Aorta (tissue), 5 donors: Measurements from ENCODE around the gene TES. TPM values are rescaled to one million over a fixed set of nuclear protein-coding genes. Genes with fewer than 3 reads are reported as not detected.

Experiments used
- ATAC-seq: fragments of 200-7000 bp; cut with Tn5 transposase; one replicate; pipeline ENCODE4 v1.9.1; 2022; ENCODE audit warnings: moderate library complexity; ENCODE audit not compliant: low FRiP score
- DNase-seq, 2 donors: peaks; one replicate each; pipeline ENCODE4 v3.0.0-alpha.2; 2020
- H3K27ac ChIP-seq, 2 donors: one replicate each; pipeline ENCODE4 v1.5.1; 2013; ENCODE audit warnings: low read length in 2 of 2, mild to moderate bottlenecking in 2 of 2, moderate library complexity in 2 of 2, control low read depth in 1 of 2, inconsistent platforms in 1 of 2, low read depth in 1 of 2
- H3K27me3 ChIP-seq, 2 donors: one replicate each; pipeline ENCODE4 v1.6.1; 2013; ENCODE audit warnings: control low read depth in 1 of 2, low read length in 1 of 2, mild to moderate bottlenecking in 1 of 2, moderate library complexity in 1 of 2; ENCODE audit not compliant: insufficient read depth in 2 of 2, control insufficient read depth in 1 of 2
- H3K36me3 ChIP-seq, 2 donors: one replicate each; pipeline ENCODE4 v1.6.1; 2013; ENCODE audit warnings: control low read depth in 1 of 2, low read length in 1 of 2, mild to moderate bottlenecking in 1 of 2; ENCODE audit not compliant: insufficient read depth in 2 of 2, control insufficient read depth in 1 of 2
- H3K4me1 ChIP-seq, 2 donors: one replicate each; pipeline ENCODE4 v1.6.1; 2013; ENCODE audit warnings: low read length in 2 of 2, control low read depth in 1 of 2, mild to moderate bottlenecking in 1 of 2, moderate library complexity in 1 of 2; ENCODE audit not compliant: insufficient read depth in 2 of 2, control insufficient read depth in 1 of 2
- H3K4me3 ChIP-seq, 2 donors: one replicate each; pipeline ENCODE4 v1.5.1; 2013; ENCODE audit warnings: low read length in 2 of 2, control low read depth in 1 of 2, mild to moderate bottlenecking in 1 of 2
- H3K9me3 ChIP-seq: one replicate; pipeline ENCODE4 v1.6.1; 2013; ENCODE audit warnings: mild to moderate bottlenecking, low read length; ENCODE audit not compliant: control insufficient read depth
- WGBS, 2 donors: extraction: QIAGEN DNeasy Blood & Tissue Kit; methylation state at CpG; one replicate each; pipeline ENCODE4 v1.1.7; 2013; 5-methylcytosine and 5-hydroxymethylcytosine counted together
- intact Hi-C, 2 donors: fragments of 100-400 bp; cut with DNase I; formaldehyde crosslinking; loops; one replicate each; pipeline versions ENCODE4 v1.14.2 to v1.15.0; 2022
- polyA plus RNA-seq, 2 donors: library from polyadenylated mRNA; stranded (reverse); fragments of 200-250 nt; gene quantifications; one replicate each; pipeline ENCODE4 v1.2.3, GENCODE V29; 2013
- total RNA-seq, 2 donors: library from RNA; stranded (reverse); fragmentation: NEBNext Ultra II Directional; extraction: Animal tissue kit (Norgen Biotek cat#: 25700); gene quantifications; one replicate each; pipeline ENCODE4 v1.2.1, GENCODE V29; 2021
- donor health status: healthy with polysubstance abuse.
- donor health status: Bipolar disorder and iron deficiency.
- donor health status: DM: no; HTN: no; CAD: no.
- donor health status: DM: no; HTN: no; CAD: no.
- donor health status: DM: yes; HTN: yes; CAD: no.

Gene TES
- total and polyA plus RNA-seq, 4 donors, result 73.6 to 340 (median 114) TPM

GRCh38 chr7:116298055-116298454 lies 87.7 kb downstream of the TES start:
- no peaks in the 10 kb centered on the region for H3K9me3 ChIP-seq
- H3K27me3 ChIP-seq, result no peaks in the 10 kb centered on the region
- no peak overlapping the region for H3K27ac ChIP-seq
- no peak overlapping the region for H3K4me3 ChIP-seq
- ATAC-seq (no peak), DNase-seq (no peak)
- intact Hi-C loops, result no loop called here
- H3K36me3 ChIP-seq, result no peaks in the 10 kb centered on the region
- no peaks in the 10 kb centered on the region for H3K4me1 ChIP-seq
- 95 to 100% methylated on average over 1 of the region's 1 CpG for WGBS, 2 donors

GRCh38 chr7:116298576-116298975 lies 88.2 kb downstream of the TES start:
- Histone ChIP-seq H3K27me3 (no peaks in the 10 kb centered on the region), H3K9me3 (no peaks in the 10 kb centered on the region), H3K4me1 (no peaks in the 10 kb centered on the region), H3K36me3 (no peaks in the 10 kb centered on the region), H3K27ac (no peak overlapping the region), H3K4me3 (no peak overlapping the region)
- 93 to 98% methylated on average over 3 of the region's 3 CpGs for WGBS, 2 donors
- ATAC-seq, result no peak
- no peak for DNase-seq
- intact Hi-C loops, result no loop called here

- DNase-seq (no peak), ATAC-seq (no peak)
- WGBS, 2 donors, result 57 to 58% methylated on average over 5 of the region's 5 CpGs
- Histone ChIP-seq H3K27ac (no peak overlapping the region), H3K9me3 (no peaks in the 10 kb centered on the region), H3K4me3 (no peak overlapping the region), H3K36me3 (no peaks in the 10 kb centered on the region), H3K4me1 (peaks cover 0 to 5% of the 10 kb centered on the region in 2 donors), H3K27me3 (no peaks in the 10 kb centered on the region)
- intact Hi-C loops, result no loop called here
Measured at GRCh38 chr7:116305485-116306408, 95.4 kb downstream of the TES start.

GRCh38 chr7:116306409-116307048 lies 96.2 kb downstream of the TES start:
- peaks cover 0 to 5% of the 10 kb centered on the region in 2 donors for H3K4me1 ChIP-seq
- WGBS, 2 donors, result 84% methylated on average over 2 of the region's 2 CpGs
- H3K27me3 ChIP-seq, result no peaks in the 10 kb centered on the region
- ATAC-seq, result no peak
- DNase-seq, result no peak
- no peaks in the 10 kb centered on the region for H3K36me3 ChIP-seq
- H3K27ac ChIP-seq, result no peak overlapping the region
- H3K9me3 ChIP-seq, result no peaks in the 10 kb centered on the region
- no peak overlapping the region for H3K4me3 ChIP-seq
- intact Hi-C loops, result no loop called here

GRCh38 chr7:116307253-116307652 lies 96.9 kb downstream of the TES start:
- Histone ChIP-seq H3K27me3 (no peaks in the 10 kb centered on the region), H3K9me3 (no peaks in the 10 kb centered on the region), H3K36me3 (no peaks in the 10 kb centered on the region), H3K4me1 (peaks cover 0 to 5% of the 10 kb centered on the region in 2 donors), H3K27ac (no peak overlapping the region), H3K4me3 (no peak overlapping the region)
- ATAC-seq (no peak), DNase-seq (no peak)
- intact Hi-C loops, result no loop called here

Other genes starting within 250 kb of the TES start
- gene TFEC, start 179.8 kb upstream of the TES start, total RNA-seq, result 10 to 100 TPM in 1 of 2 donors, 1 to 10 TPM in 1; 7.4 to 12.4 TPM
- 1 to 10 TPM; 1.0 to 4.8 TPM for gene TFEC, start 179.8 kb upstream of the TES start, polyA plus RNA-seq